WTC11 (cell line): ENCODE data around the gene DLGAP3. TPM values are rescaled to one million over a fixed set of nuclear protein-coding genes. Genes with fewer than 3 reads are reported as not detected.

ENCODE experiments used
- ATAC-seq: fragments of 200-7000 bp; cut with Tn5 transposase; 2 replicates; pipeline ENCODE4 v1.10.0; 2021; ENCODE audit warnings: mild to moderate bottlenecking, moderate library complexity
- CTCF ChIA-PET: fragments of 300-600 bp; sonication (Branson Sonifier 250); formaldehyde crosslinking; loops from one replicate; lab custom pipeline; 2021; ENCODE audit warnings: antibody characterized with exemption; lab: Charles Lee
- POLR2A ChIA-PET: fragments of 350-600 bp; sonication (Branson Sonifier 250); formaldehyde crosslinking; loops from one replicate; lab custom pipeline; 2021; ENCODE audit warnings: antibody characterized with exemption; lab: Charles Lee
- DNase-seq: peaks from one replicate; pipeline ENCODE4 v3.0.0; 2021; ENCODE audit warnings: low spot score
- H3K27ac Mint-ChIP-seq: 2 replicates; pipeline ENCODE4 v1.8.0; 2021; ENCODE audit warnings: mixed read lengths
- H3K27me3 Mint-ChIP-seq: 2 replicates; pipeline ENCODE4 v1.8.0; 2021; ENCODE audit warnings: low read depth, mild to moderate bottlenecking, moderate library complexity, mixed read lengths
- H3K36me3 Mint-ChIP-seq: 2 replicates; pipeline ENCODE4 v1.8.0; 2021; ENCODE audit warnings: mixed read lengths
- H3K4me1 Mint-ChIP-seq: 2 replicates; pipeline ENCODE4 v1.8.0; 2022; ENCODE audit warnings: mixed read lengths
- H3K4me3 Mint-ChIP-seq: 2 replicates; pipeline ENCODE4 v1.8.0; 2021; ENCODE audit warnings: mild to moderate bottlenecking, moderate library complexity, mixed read lengths
- H3K9me3 Mint-ChIP-seq: 2 replicates; pipeline ENCODE4 v1.8.0; 2021; ENCODE audit warnings: mixed read lengths
- CBFB ChIP-seq: sonication (generic); formaldehyde crosslinking; IDR thresholded peaks from 2 replicates; pipeline ENCODE4 v1.8.1; 2022; ENCODE audit warnings: mild to moderate bottlenecking, low read depth, missing genetic modification reagents
- CREM ChIP-seq: sonication (generic); formaldehyde crosslinking; IDR thresholded peaks from 2 replicates; pipeline ENCODE4 v1.8.1; 2022; ENCODE audit warnings: mild to moderate bottlenecking, missing genetic modification reagents, moderate library complexity
- EMX1 ChIP-seq: fragments of 250-450 bp; sonication (Bioruptor Pico); IDR thresholded peaks from 2 replicates; pipeline ENCODE4 v1.8.0; 2021; ENCODE audit warnings: mild to moderate bottlenecking
- FOXJ3 ChIP-seq: sonication (generic); formaldehyde crosslinking; IDR thresholded peaks from 2 replicates; pipeline ENCODE4 v1.9.0; 2021; ENCODE audit warnings: missing genetic modification reagents, mild to moderate bottlenecking, borderline replicate concordance
- JAZF1 ChIP-seq: fragments of 250-450 bp; sonication (Bioruptor Pico); IDR thresholded peaks from 2 replicates; pipeline ENCODE4 v1.9.0; 2021; ENCODE audit warnings: moderate library complexity, mild to moderate bottlenecking, inconsistent platforms
- MXD4 ChIP-seq: fragments of 250-450 bp; sonication (Bioruptor Pico); IDR thresholded peaks from 2 replicates; pipeline ENCODE4 v1.8.0; 2021; ENCODE audit warnings: mild to moderate bottlenecking, moderate library complexity, borderline replicate concordance
- NR2C2 ChIP-seq: sonication (generic); formaldehyde crosslinking; IDR thresholded peaks from 2 replicates; pipeline ENCODE4 v1.8.0; 2022; ENCODE audit warnings: mild to moderate bottlenecking, missing genetic modification reagents
- SOX15 ChIP-seq: fragments of 250-450 bp; sonication (Bioruptor Pico); IDR thresholded peaks from 2 replicates; pipeline ENCODE4 v1.9.0; 2021; ENCODE audit warnings: mild to moderate bottlenecking
- TCF7 ChIP-seq: sonication (generic); formaldehyde crosslinking; IDR thresholded peaks from 2 replicates; pipeline ENCODE4 v1.8.0; 2022; ENCODE audit warnings: mild to moderate bottlenecking, low read depth, missing genetic modification reagents, moderate library complexity
- ZNF121 ChIP-seq: sonication (generic); formaldehyde crosslinking; IDR thresholded peaks from 2 replicates; pipeline ENCODE4 v1.8.0; 2023; ENCODE audit warnings: missing genetic modification reagents
- ZNF138 ChIP-seq: sonication (generic); formaldehyde crosslinking; conservative IDR thresholded peaks from 2 replicates; pipeline ENCODE4 v1.8.1; 2022; ENCODE audit warnings: mild to moderate bottlenecking, moderate library complexity, missing genetic modification reagents
- ZNF219 ChIP-seq: sonication (generic); formaldehyde crosslinking; IDR thresholded peaks from 2 replicates; pipeline ENCODE4 v1.8.0; 2023; ENCODE audit warnings: missing genetic modification reagents, mild to moderate bottlenecking, borderline replicate concordance
- ZNF396 ChIP-seq: fragments of 250-450 bp; sonication (Bioruptor Pico); IDR thresholded peaks from 2 replicates; pipeline ENCODE4 v1.8.0; 2021; ENCODE audit warnings: mild to moderate bottlenecking, moderate library complexity, borderline replicate concordance
- total RNA-seq: library from RNA; stranded (reverse); gene quantifications from 3 replicates; pipeline ENCODE4 v1.2.3, GENCODE V29; 2021
- TF ChIP-seq, protein P1 (sequence below): sonication (generic); formaldehyde crosslinking; IDR thresholded peaks from 2 replicates; pipeline ENCODE4 v1.8.0; 2022; ENCODE audit warnings: mild to moderate bottlenecking, missing genetic modification reagents
- TF ChIP-seq, protein P2 (sequence below): sonication (generic); formaldehyde crosslinking; conservative IDR thresholded peaks from 2 replicates; pipeline ENCODE4 v1.8.1; 2023; ENCODE audit warnings: mild to moderate bottlenecking, low read depth, missing genetic modification reagents, moderate library complexity
- TF ChIP-seq, protein P3 (sequence below): sonication (generic); formaldehyde crosslinking; IDR thresholded peaks from 2 replicates; pipeline ENCODE4 v1.8.0; 2023; ENCODE audit warnings: missing genetic modification reagents
- TF ChIP-seq, protein P4 (sequence below): sonication (generic); formaldehyde crosslinking; IDR thresholded peaks from 2 replicates; pipeline ENCODE4 v1.8.0; 2023; ENCODE audit warnings: missing genetic modification reagents, mild to moderate bottlenecking, borderline replicate concordance
- TF ChIP-seq, protein P5 (sequence below): fragments of 250-450 bp; sonication (Bioruptor Pico); IDR thresholded peaks from 2 replicates; pipeline ENCODE4 v1.9.0; 2021; ENCODE audit warnings: mild to moderate bottlenecking, borderline replicate concordance
- TF ChIP-seq, protein P6 (sequence below): sonication (generic); formaldehyde crosslinking; IDR thresholded peaks from 2 replicates; pipeline ENCODE4 v1.8.1; 2022; ENCODE audit warnings: mild to moderate bottlenecking, missing genetic modification reagents, moderate library complexity, borderline replicate concordance
- TF ChIP-seq, protein P7 (sequence below): sonication (generic); formaldehyde crosslinking; IDR thresholded peaks from 2 replicates; pipeline ENCODE4 v1.8.1; 2023; ENCODE audit warnings: mild to moderate bottlenecking, missing genetic modification reagents, moderate library complexity

Gene DLGAP3
- total RNA-seq, 1 experiment from 2014 or later = 11.3 TPM

DNA sequence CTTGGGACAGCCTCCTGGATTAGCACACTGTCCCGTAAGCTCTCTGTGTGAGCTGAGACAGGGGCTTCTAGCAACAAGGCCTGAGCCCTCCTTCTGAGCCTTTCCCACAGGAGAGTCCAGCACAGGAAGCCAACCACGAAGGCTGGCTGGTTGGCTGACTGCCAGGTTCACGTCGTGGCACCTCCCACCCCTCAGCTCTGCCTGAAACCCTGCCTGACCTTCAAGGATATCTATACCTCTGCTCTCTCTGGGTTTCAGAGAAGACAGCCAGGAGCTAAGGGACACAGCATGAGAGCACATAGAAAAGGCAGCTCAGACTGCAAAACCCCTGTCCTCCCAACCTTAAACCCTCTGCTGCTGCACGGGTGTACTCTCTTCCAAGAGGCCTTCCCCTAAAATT lies 13.9 kb downstream of the DLGAP3 start:
- Mint-ChIP-seq H3K4me1 (peaks cover 15% of the 10 kb centered on the region), H3K27me3 (no peaks in the 10 kb centered on the region; the same call in 1 of the 2 replicates), H3K9me3 (no peaks in the 10 kb centered on the region), H3K27ac (no peak overlapping the region), H3K4me3 (no peak overlapping the region), H3K36me3 (no peaks in the 10 kb centered on the region)
- ATAC-seq (no peak), DNase-seq (no peak)
- TF ChIP-seq, protein P1, sequence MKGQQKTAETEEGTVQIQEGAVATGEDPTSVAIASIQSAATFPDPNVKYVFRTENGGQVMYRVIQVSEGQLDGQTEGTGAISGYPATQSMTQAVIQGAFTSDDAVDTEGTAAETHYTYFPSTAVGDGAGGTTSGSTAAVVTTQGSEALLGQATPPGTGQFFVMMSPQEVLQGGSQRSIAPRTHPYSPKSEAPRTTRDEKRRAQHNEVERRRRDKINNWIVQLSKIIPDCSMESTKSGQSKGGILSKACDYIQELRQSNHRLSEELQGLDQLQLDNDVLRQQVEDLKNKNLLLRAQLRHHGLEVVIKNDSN (CRISPR knock-in tag) = no peak
- no peak for TF ChIP-seq ZNF138
- TF ChIP-seq, protein P2, sequence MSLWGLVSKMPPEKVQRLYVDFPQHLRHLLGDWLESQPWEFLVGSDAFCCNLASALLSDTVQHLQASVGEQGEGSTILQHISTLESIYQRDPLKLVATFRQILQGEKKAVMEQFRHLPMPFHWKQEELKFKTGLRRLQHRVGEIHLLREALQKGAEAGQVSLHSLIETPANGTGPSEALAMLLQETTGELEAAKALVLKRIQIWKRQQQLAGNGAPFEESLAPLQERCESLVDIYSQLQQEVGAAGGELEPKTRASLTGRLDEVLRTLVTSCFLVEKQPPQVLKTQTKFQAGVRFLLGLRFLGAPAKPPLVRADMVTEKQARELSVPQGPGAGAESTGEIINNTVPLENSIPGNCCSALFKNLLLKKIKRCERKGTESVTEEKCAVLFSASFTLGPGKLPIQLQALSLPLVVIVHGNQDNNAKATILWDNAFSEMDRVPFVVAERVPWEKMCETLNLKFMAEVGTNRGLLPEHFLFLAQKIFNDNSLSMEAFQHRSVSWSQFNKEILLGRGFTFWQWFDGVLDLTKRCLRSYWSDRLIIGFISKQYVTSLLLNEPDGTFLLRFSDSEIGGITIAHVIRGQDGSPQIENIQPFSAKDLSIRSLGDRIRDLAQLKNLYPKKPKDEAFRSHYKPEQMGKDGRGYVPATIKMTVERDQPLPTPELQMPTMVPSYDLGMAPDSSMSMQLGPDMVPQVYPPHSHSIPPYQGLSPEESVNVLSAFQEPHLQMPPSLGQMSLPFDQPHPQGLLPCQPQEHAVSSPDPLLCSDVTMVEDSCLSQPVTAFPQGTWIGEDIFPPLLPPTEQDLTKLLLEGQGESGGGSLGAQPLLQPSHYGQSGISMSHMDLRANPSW (CRISPR knock-in tag) = no peak
- TF ChIP-seq, protein P3, sequence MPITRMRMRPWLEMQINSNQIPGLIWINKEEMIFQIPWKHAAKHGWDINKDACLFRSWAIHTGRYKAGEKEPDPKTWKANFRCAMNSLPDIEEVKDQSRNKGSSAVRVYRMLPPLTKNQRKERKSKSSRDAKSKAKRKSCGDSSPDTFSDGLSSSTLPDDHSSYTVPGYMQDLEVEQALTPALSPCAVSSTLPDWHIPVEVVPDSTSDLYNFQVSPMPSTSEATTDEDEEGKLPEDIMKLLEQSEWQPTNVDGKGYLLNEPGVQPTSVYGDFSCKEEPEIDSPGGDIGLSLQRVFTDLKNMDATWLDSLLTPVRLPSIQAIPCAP (CRISPR knock-in tag) = no peak
- TF ChIP-seq MXD4 = no peak
- TF ChIP-seq, protein P4, sequence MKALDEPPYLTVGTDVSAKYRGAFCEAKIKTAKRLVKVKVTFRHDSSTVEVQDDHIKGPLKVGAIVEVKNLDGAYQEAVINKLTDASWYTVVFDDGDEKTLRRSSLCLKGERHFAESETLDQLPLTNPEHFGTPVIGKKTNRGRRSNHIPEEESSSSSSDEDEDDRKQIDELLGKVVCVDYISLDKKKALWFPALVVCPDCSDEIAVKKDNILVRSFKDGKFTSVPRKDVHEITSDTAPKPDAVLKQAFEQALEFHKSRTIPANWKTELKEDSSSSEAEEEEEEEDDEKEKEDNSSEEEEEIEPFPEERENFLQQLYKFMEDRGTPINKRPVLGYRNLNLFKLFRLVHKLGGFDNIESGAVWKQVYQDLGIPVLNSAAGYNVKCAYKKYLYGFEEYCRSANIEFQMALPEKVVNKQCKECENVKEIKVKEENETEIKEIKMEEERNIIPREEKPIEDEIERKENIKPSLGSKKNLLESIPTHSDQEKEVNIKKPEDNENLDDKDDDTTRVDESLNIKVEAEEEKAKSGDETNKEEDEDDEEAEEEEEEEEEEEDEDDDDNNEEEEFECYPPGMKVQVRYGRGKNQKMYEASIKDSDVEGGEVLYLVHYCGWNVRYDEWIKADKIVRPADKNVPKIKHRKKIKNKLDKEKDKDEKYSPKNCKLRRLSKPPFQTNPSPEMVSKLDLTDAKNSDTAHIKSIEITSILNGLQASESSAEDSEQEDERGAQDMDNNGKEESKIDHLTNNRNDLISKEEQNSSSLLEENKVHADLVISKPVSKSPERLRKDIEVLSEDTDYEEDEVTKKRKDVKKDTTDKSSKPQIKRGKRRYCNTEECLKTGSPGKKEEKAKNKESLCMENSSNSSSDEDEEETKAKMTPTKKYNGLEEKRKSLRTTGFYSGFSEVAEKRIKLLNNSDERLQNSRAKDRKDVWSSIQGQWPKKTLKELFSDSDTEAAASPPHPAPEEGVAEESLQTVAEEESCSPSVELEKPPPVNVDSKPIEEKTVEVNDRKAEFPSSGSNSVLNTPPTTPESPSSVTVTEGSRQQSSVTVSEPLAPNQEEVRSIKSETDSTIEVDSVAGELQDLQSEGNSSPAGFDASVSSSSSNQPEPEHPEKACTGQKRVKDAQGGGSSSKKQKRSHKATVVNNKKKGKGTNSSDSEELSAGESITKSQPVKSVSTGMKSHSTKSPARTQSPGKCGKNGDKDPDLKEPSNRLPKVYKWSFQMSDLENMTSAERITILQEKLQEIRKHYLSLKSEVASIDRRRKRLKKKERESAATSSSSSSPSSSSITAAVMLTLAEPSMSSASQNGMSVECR (CRISPR knock-in tag) = no peak
- TF ChIP-seq, protein P5, sequence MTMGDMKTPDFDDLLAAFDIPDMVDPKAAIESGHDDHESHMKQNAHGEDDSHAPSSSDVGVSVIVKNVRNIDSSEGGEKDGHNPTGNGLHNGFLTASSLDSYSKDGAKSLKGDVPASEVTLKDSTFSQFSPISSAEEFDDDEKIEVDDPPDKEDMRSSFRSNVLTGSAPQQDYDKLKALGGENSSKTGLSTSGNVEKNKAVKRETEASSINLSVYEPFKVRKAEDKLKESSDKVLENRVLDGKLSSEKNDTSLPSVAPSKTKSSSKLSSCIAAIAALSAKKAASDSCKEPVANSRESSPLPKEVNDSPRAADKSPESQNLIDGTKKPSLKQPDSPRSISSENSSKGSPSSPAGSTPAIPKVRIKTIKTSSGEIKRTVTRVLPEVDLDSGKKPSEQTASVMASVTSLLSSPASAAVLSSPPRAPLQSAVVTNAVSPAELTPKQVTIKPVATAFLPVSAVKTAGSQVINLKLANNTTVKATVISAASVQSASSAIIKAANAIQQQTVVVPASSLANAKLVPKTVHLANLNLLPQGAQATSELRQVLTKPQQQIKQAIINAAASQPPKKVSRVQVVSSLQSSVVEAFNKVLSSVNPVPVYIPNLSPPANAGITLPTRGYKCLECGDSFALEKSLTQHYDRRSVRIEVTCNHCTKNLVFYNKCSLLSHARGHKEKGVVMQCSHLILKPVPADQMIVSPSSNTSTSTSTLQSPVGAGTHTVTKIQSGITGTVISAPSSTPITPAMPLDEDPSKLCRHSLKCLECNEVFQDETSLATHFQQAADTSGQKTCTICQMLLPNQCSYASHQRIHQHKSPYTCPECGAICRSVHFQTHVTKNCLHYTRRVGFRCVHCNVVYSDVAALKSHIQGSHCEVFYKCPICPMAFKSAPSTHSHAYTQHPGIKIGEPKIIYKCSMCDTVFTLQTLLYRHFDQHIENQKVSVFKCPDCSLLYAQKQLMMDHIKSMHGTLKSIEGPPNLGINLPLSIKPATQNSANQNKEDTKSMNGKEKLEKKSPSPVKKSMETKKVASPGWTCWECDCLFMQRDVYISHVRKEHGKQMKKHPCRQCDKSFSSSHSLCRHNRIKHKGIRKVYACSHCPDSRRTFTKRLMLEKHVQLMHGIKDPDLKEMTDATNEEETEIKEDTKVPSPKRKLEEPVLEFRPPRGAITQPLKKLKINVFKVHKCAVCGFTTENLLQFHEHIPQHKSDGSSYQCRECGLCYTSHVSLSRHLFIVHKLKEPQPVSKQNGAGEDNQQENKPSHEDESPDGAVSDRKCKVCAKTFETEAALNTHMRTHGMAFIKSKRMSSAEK (CRISPR knock-in tag) = no peak
- no peak for TF ChIP-seq JAZF1 (CRISPR knock-in tag)
- no peak for TF ChIP-seq ZNF396
- TF ChIP-seq, protein P6, sequence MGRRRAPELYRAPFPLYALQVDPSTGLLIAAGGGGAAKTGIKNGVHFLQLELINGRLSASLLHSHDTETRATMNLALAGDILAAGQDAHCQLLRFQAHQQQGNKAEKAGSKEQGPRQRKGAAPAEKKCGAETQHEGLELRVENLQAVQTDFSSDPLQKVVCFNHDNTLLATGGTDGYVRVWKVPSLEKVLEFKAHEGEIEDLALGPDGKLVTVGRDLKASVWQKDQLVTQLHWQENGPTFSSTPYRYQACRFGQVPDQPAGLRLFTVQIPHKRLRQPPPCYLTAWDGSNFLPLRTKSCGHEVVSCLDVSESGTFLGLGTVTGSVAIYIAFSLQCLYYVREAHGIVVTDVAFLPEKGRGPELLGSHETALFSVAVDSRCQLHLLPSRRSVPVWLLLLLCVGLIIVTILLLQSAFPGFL (CRISPR knock-in tag) = no peak
- TF ChIP-seq, protein P7, sequence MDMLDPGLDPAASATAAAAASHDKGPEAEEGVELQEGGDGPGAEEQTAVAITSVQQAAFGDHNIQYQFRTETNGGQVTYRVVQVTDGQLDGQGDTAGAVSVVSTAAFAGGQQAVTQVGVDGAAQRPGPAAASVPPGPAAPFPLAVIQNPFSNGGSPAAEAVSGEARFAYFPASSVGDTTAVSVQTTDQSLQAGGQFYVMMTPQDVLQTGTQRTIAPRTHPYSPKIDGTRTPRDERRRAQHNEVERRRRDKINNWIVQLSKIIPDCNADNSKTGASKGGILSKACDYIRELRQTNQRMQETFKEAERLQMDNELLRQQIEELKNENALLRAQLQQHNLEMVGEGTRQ (CRISPR knock-in tag) = no peak
- TF ChIP-seq SOX15 (CRISPR knock-in tag) = no peak
- no peak for TF ChIP-seq CBFB
- TF ChIP-seq EMX1 (CRISPR knock-in tag) = no peak
- TF ChIP-seq ZNF219 (CRISPR knock-in tag) = no peak
- TF ChIP-seq CREM = no peak
- TF ChIP-seq FOXJ3 (CRISPR knock-in tag) = no peak
- no peak for TF ChIP-seq TCF7 (CRISPR knock-in tag)
- TF ChIP-seq ZNF121 (CRISPR knock-in tag) = no peak
- TF ChIP-seq NR2C2 (CRISPR knock-in tag) = no peak
- POLR2A ChIA-PET = no interaction called here
- CTCF ChIA-PET = interaction anchor here (0.7 to 1.3 kb wide), 4 partner anchors 14 to 63 kb away, joined by 3 to 5 read pairs (median 4); partner anchors contain the start of genes DLGAP3 and SMIM12
